Suprapubic skin (tissue), 3 donors: ENCODE results near the gene CPTP.

Source experiments
- CTCF ChIP-seq, 2 donors: fragments of 200-600 bp in 1 of 2; fragments of 450-650 bp in 1 of 2; sonication (generic) in 1 of 2; IDR thresholded peaks; one replicate each; pipeline ENCODE4 v1.5.1; 2016 to 2019; ENCODE audit warnings: antibody characterized with exemption in 2 of 2, mild to moderate bottlenecking in 1 of 2, moderate library complexity in 1 of 2
- EP300 ChIP-seq: sonication (generic); formaldehyde crosslinking; IDR thresholded peaks from one replicate; pipeline ENCODE4 v1.6.1; 2017; ENCODE audit warnings: antibody characterized with exemption
- POLR2A ChIP-seq, 2 donors: fragments of 450-650 bp; IDR thresholded peaks; one replicate each; pipeline ENCODE4 v1.6.1; 2017; ENCODE audit warnings: antibody characterized with exemption in 2 of 2, mild to moderate bottlenecking in 2 of 2, moderate library complexity in 2 of 2

- no peak for TF ChIP-seq CTCF (IDR thresholded peaks at IDR 0.05)
- TF ChIP-seq POLR2A (IDR thresholded peaks at IDR 0.05), result no peak
- TF ChIP-seq EP300, result no peak
These were observed 15.8 kb upstream of the CPTP start for GRCh38 chr1:1308756-1309250.
